Caco-2 (cell line): Measurements from ENCODE around the gene LMAN2. TPM values are rescaled to one million over a fixed set of nuclear protein-coding genes. Genes with fewer than 3 reads are reported as not detected.

Experiments
- BruUV-seq: library from RNA; stranded (reverse); fragments of 400-500 nt; replicated peaks from 2 replicates; lab custom pipeline; 2021; lab: Mats Ljungman, UMichigan
- CTCF ChIA-PET: fragments of 300-600 bp; sonication (Branson Sonifier 250); formaldehyde crosslinking; loops from one replicate; lab custom pipeline; 2022; ENCODE audit warnings: antibody characterized with exemption; lab: Charles Lee
- POLR2A ChIA-PET: fragments of 300-600 bp; sonication (Branson Sonifier 250); formaldehyde crosslinking; loops from one replicate; lab custom pipeline; 2022; ENCODE audit warnings: antibody characterized with exemption; lab: Charles Lee
- DNase-seq, 2 experiments: peaks; one replicate each; pipeline versions ENCODE4 v3.0.0 to v3.0.0-alpha.2; 2020 to 2022
- H3K27me3 ChIP-seq: replicated peaks from 2 replicates; pipeline ENCODE4 v1.6.0; 2011; ENCODE audit warnings: low read length; ENCODE audit not compliant: control insufficient read depth, insufficient read depth
- H3K36me3 ChIP-seq: 2 replicates; pipeline ENCODE4 v1.5.1; 2011; ENCODE audit warnings: low read length; ENCODE audit not compliant: control insufficient read depth, insufficient read depth
- H3K4me1 ChIP-seq: fragments of 250-450 bp; sonication (Bioruptor Pico); 2 replicates; pipeline ENCODE4 v1.5.1; 2020; ENCODE audit warnings: mild to moderate bottlenecking
- H3K4me3 ChIP-seq: 2 replicates; pipeline ENCODE4 v1.5.1; 2011; ENCODE audit warnings: low read depth, mild to moderate bottlenecking, control low read depth, low read length
- H3K9me3 ChIP-seq: fragments of 250-450 bp; sonication (Bioruptor Pico); 2 replicates; pipeline ENCODE4 v1.5.1; 2020; ENCODE audit warnings: mild to moderate bottlenecking, moderate library complexity
- H3K27ac Mint-ChIP-seq: one replicate; pipeline ENCODE4 v1.8.0; 2022; ENCODE audit warnings: mixed read lengths; ENCODE audit not compliant: unreplicated experiment
- H3K27me3 Mint-ChIP-seq: one replicate; pipeline ENCODE4 v1.8.0; 2022; ENCODE audit warnings: mixed read lengths; ENCODE audit not compliant: insufficient read depth, unreplicated experiment
- H3K36me3 Mint-ChIP-seq: one replicate; pipeline ENCODE4 v1.8.0; 2022; ENCODE audit warnings: mild to moderate bottlenecking, mixed read lengths; ENCODE audit not compliant: insufficient read depth, unreplicated experiment
- H3K4me1 Mint-ChIP-seq: one replicate; pipeline ENCODE4 v1.8.0; 2022; ENCODE audit warnings: low read depth, mixed read lengths; ENCODE audit not compliant: unreplicated experiment
- H3K4me3 Mint-ChIP-seq: one replicate; pipeline ENCODE4 v1.8.0; 2022; ENCODE audit warnings: mild to moderate bottlenecking, moderate library complexity, mixed read lengths; ENCODE audit not compliant: unreplicated experiment
- H3K9me3 Mint-ChIP-seq: one replicate; pipeline ENCODE4 v1.8.0; 2022; ENCODE audit warnings: mixed read lengths; ENCODE audit not compliant: unreplicated experiment
- intact Hi-C: fragments of 100-400 bp; cut with micrococcal nuclease; formaldehyde crosslinking; loops from one replicate; pipeline ENCODE4 v1.10.0; 2022; ENCODE audit not compliant: unreplicated experiment
- total RNA-seq: library from RNA; stranded (reverse); gene quantifications from 2 replicates; pipeline ENCODE4 v1.2.3, GENCODE V29; 2022
- TF ChIP-seq, protein P1 (sequence below), 2 experiments: fragments of 200-600 bp in 1 of 2; IDR thresholded peaks; 1 replicate in 1 of 2; 2 replicates in 1 of 2; pipeline versions ENCODE4 v1.5.1 to v1.8.0; 2011 to 2022; ENCODE audit warnings: antibody characterized with exemption in 1 of 2, control low read depth in 1 of 2, inconsistent platforms in 1 of 2, low read depth in 1 of 2, low read length in 1 of 2, mild to moderate bottlenecking in 1 of 2, moderate library complexity in 1 of 2; ENCODE audit not compliant: insufficient read depth in 1 of 2, severe bottlenecking in 1 of 2, unreplicated experiment in 1 of 2

LMAN2 gene
- total RNA-seq, 1 experiment from 2014 or later: 241 TPM

DNA sequence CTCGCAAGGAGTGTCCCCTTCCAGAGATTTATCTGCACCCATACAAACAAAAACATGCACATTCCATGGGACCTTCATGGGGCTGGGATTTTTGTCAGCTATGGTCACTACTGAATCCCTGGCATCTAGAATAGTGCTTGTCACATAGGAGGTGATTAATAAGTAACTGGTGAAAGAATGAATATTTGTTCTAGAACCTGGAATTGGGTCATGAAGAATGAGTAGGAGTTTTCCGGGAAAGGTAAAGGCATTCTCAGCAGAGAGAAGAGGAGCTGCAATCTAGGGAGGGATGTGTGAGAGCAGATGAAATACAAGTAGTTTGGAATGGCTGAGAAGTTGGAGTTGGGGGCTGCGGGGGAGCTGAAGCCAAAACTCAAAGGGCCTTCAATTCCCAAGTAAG lies 2.8 kb upstream of the LMAN2 start:
- CTCF ChIA-PET: interaction anchor here (1.1 kb wide), 1 partner anchor 16 kb away, joined by 3 read pairs; no protein-coding TSS in a partner anchor
- Histone ChIP-seq H3K4me3 (no peak overlapping the region), H3K9me3 (no peaks in the 10 kb centered on the region), H3K36me3 (0 out of 2 replicates have a peak, but pooled peaks cover 2% of the 10 kb centered on the region), H3K27me3 (no peaks in the 10 kb centered on the region), H3K4me1 (peaks cover 12% of the 10 kb centered on the region; the same call in 1 of the 2 replicates)
- no peaks in the 10 kb centered on the region for H3K27me3 Mint-ChIP-seq
- TF ChIP-seq, protein P1, sequence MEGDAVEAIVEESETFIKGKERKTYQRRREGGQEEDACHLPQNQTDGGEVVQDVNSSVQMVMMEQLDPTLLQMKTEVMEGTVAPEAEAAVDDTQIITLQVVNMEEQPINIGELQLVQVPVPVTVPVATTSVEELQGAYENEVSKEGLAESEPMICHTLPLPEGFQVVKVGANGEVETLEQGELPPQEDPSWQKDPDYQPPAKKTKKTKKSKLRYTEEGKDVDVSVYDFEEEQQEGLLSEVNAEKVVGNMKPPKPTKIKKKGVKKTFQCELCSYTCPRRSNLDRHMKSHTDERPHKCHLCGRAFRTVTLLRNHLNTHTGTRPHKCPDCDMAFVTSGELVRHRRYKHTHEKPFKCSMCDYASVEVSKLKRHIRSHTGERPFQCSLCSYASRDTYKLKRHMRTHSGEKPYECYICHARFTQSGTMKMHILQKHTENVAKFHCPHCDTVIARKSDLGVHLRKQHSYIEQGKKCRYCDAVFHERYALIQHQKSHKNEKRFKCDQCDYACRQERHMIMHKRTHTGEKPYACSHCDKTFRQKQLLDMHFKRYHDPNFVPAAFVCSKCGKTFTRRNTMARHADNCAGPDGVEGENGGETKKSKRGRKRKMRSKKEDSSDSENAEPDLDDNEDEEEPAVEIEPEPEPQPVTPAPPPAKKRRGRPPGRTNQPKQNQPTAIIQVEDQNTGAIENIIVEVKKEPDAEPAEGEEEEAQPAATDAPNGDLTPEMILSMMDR (IDR thresholded peaks at IDR 0.05; ENCODE audit: insufficient read depth in 1 of 2, low read depth in 1 of 2, low read length in 1 of 2, severe bottlenecking in 1 of 2, unreplicated experiment in 1 of 2): no peak
- intact Hi-C loops: no loop called here
- H3K4me1 Mint-ChIP-seq: peaks cover 22% of the 10 kb centered on the region
- H3K4me3 Mint-ChIP-seq: no peak overlapping the region
- POLR2A ChIA-PET: no interaction called here
- BruUV-seq: no TSS peak
- no peak for DNase-seq
- no peak overlapping the region for H3K27ac Mint-ChIP-seq
- peaks cover 10% of the 10 kb centered on the region for H3K36me3 Mint-ChIP-seq
- peaks cover 15% of the 10 kb centered on the region for H3K9me3 Mint-ChIP-seq

DNA sequence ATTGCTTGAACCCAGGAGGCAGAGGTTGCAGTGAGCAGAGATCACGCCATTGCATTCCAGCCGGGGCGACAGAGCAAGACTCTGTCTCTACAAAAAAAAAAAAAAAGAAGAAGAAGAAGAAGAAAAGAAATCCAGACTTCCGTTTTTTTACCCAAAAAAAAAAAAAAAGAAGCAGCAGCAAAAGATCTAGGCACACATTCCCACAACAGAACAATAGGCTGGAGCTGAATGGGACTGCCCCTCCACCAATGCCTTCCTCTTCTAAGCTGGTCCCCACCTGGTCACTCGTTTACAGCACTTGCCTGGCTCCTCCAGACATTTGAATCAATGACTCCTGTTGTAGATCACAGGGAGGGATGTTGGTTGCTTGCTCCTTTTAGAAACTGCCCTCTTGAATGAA lies 1.6 kb upstream of the LMAN2 start:
- no peaks in the 10 kb centered on the region for H3K27me3 Mint-ChIP-seq
- BruUV-seq: no TSS peak
- no peak for DNase-seq
- peaks cover 15% of the 10 kb centered on the region for H3K9me3 Mint-ChIP-seq
- intact Hi-C loops: no loop called here
- peaks cover 20% of the 10 kb centered on the region for H3K36me3 Mint-ChIP-seq
- H3K27ac Mint-ChIP-seq: no peak overlapping the region
- no peak overlapping the region for H3K4me3 Mint-ChIP-seq
- TF ChIP-seq, protein P1 (IDR thresholded peaks at IDR 0.05; ENCODE audit: insufficient read depth in 1 of 2, low read depth in 1 of 2, low read length in 1 of 2, severe bottlenecking in 1 of 2, unreplicated experiment in 1 of 2): no peak
- Histone ChIP-seq H3K4me3 (no peak overlapping the region), H3K27me3 (no peaks in the 10 kb centered on the region), H3K9me3 (no peaks in the 10 kb centered on the region), H3K4me1 (peaks cover 12% of the 10 kb centered on the region; the same call in 1 of the 2 replicates), H3K36me3 (0 out of 2 replicates have a peak, but pooled peaks cover 2% of the 10 kb centered on the region)
- peaks cover 27% of the 10 kb centered on the region for H3K4me1 Mint-ChIP-seq
- ChIA-PET CTCF (interaction anchor here (0.7 to 2.6 kb wide), 2 partner anchors 12 to 37 kb away, joined by 6 to 9 read pairs; no protein-coding TSS in a partner anchor), POLR2A (no interaction called here)

DNA sequence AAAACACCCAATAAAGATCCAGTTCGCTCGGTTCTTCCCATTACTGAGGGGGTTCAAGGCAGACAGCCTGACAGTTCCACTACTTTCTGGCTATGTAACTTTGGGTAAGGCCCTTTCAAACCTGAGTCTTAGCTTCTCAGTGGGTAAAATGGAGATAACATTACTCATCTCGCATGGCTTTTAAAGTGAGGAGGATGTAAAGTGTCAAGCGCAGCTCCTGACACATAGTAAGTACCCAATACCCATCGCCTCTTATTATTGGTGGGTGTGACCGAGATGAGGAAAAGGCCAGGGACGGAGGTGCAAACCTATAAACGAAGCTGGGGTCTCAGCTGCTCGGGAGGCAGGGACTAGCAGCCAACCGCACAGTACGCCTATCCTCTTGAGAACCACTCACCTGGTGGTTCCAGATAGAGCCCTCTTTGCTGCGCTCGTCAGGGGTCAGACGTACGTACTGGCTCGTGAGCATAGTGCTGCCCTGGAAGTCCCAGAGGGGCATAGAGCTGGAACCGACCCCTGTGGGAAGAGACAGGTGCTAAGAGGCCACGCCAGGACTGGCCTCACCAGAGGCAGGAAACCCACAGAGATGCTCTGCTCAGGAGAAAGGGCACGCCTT lies 584 bp downstream of the LMAN2 start:
- H3K36me3 Mint-ChIP-seq: peaks cover 34% of the 10 kb centered on the region
- intact Hi-C loops: loop anchor here (2.0 kb wide), 2 partner anchors 20 to 38 kb away; no protein-coding TSS in a partner anchor
- peak overlapping the region; percentile 95 for H3K4me3 Mint-ChIP-seq
- BruUV-seq: TSS peak; percentile 36
- ChIA-PET POLR2A (interaction anchor here (1.2 to 1.9 kb wide), 7 partner anchors 16 to 75 kb away, joined by 3 to 22 read pairs (median 4); partner anchors contain the start of genes GRK6, PRELID1 and RAB24), CTCF (interaction anchor here (0.6 to 2.6 kb wide), 7 partner anchors 18 to 79 kb away, joined by 3 to 19 read pairs (median 7); no protein-coding TSS in a partner anchor)
- no peaks in the 10 kb centered on the region for H3K27me3 Mint-ChIP-seq
- no peaks in the 10 kb centered on the region for H3K9me3 ChIP-seq
- no peak for DNase-seq
- peaks cover 12% of the 10 kb centered on the region; the same call in 1 of the 2 replicates for H3K4me1 ChIP-seq
- no peaks in the 10 kb centered on the region for H3K27me3 ChIP-seq
- H3K4me1 Mint-ChIP-seq: peaks cover 27% of the 10 kb centered on the region
- H3K9me3 Mint-ChIP-seq: peaks cover 15% of the 10 kb centered on the region
- H3K27ac Mint-ChIP-seq: peak overlapping the region; percentile 100
- TF ChIP-seq, protein P1 (IDR thresholded peaks at IDR 0.05; ENCODE audit: insufficient read depth in 1 of 2, low read depth in 1 of 2, low read length in 1 of 2, severe bottlenecking in 1 of 2, unreplicated experiment in 1 of 2): no peak
- H3K36me3 ChIP-seq: 0 out of 2 replicates have a peak, but pooled peaks cover 2% of the 10 kb centered on the region
- peak overlapping the region; percentile 70 for H3K4me3 ChIP-seq
